GM23338 (cell line): Measurements from ENCODE around the gene GFPT2.

Experiments used
- CREB1 ChIP-seq: fragments of 250-450 bp; sonication (Bioruptor Pico); IDR thresholded peaks from 2 replicates; pipeline ENCODE4 v1.5.0; 2020; ENCODE audit warnings: low read depth, mild to moderate bottlenecking, moderate library complexity
- CTCF ChIP-seq, 2 experiments: fragments of 200-600 bp in 1 of 2; sonication (generic) in 1 of 2; conservative IDR thresholded peaks; 2 replicates each; pipeline versions ENCODE4 v1.5.1 to v1.6.1; 2016 to 2017; ENCODE audit warnings: antibody characterized with exemption in 2 of 2, low read depth in 2 of 2, mild to moderate bottlenecking in 2 of 2, moderate library complexity in 1 of 2
- ETS1 ChIP-seq: IDR thresholded peaks from 2 replicates; pipeline ENCODE4 v1.6.1; 2016; ENCODE audit warnings: antibody characterized with exemption
- EZH2 ChIP-seq: fragments of 200-600 bp; sonication (generic); IDR thresholded peaks from one replicate; pipeline ENCODE4 v1.8.0; 2017; ENCODE audit warnings: antibody characterized with exemption, mild to moderate bottlenecking, low read depth; ENCODE audit not compliant: unreplicated experiment
- EZH2phosphoT487 ChIP-seq: fragments of 200-600 bp; sonication (generic); IDR thresholded peaks from one replicate; pipeline ENCODE4 v1.8.1; 2018; ENCODE audit warnings: antibody characterized with exemption; ENCODE audit not compliant: unreplicated experiment
- JUNB ChIP-seq: IDR thresholded peaks from one replicate; pipeline ENCODE4 v1.6.1; 2016; ENCODE audit warnings: antibody characterized with exemption; ENCODE audit not compliant: unreplicated experiment
- NANOG ChIP-seq: IDR thresholded peaks from 2 replicates; pipeline ENCODE4 v1.6.1; 2016; ENCODE audit warnings: antibody characterized with exemption, borderline replicate concordance
- POLR2AphosphoS5 ChIP-seq: IDR thresholded peaks from 2 replicates; pipeline ENCODE4 v1.6.1; 2016; ENCODE audit warnings: antibody characterized with exemption, low read depth
- REST ChIP-seq: IDR thresholded peaks from one replicate; pipeline ENCODE4 v1.6.1; 2018; ENCODE audit warnings: antibody characterized with exemption; ENCODE audit not compliant: unreplicated experiment
- STAT1 ChIP-seq: IDR thresholded peaks from one replicate; pipeline ENCODE4 v1.6.1; 2016; ENCODE audit warnings: antibody characterized with exemption; ENCODE audit not compliant: unreplicated experiment
- ZNF114 ChIP-seq: fragments of 250-450 bp; sonication (Bioruptor Pico); IDR thresholded peaks from 2 replicates; pipeline ENCODE4 v1.5.0; 2020; ENCODE audit warnings: mild to moderate bottlenecking, moderate library complexity
- ZNF331 ChIP-seq: fragments of 250-450 bp; sonication (Bioruptor Pico); IDR thresholded peaks from 2 replicates; pipeline ENCODE4 v1.5.0; 2020; ENCODE audit warnings: low read depth, mild to moderate bottlenecking, moderate library complexity
- ZNF462 ChIP-seq: fragments of 250-450 bp; sonication (Bioruptor Pico); IDR thresholded peaks from 2 replicates; pipeline ENCODE4 v1.5.0; 2020; ENCODE audit warnings: mild to moderate bottlenecking, moderate library complexity

GRCh38 chr5:180389252-180390101 is 36.3 kb upstream of the GFPT2 start:
- TF ChIP-seq EZH2phosphoT487 (no peak), CTCF (conservative IDR thresholded peaks at IDR 0.05; ENCODE audit: low read depth in 2 of 2) (no peak), ETS1 (no peak), REST (no peak), EZH2 (no peak), POLR2AphosphoS5 (no peak), ZNF462 (CRISPR knock-in tag) (no peak), JUNB (no peak), STAT1 (no peak), ZNF114 (CRISPR knock-in tag) (no peak), NANOG (no peak), CREB1 (CRISPR knock-in tag) (no peak), ZNF331 (CRISPR knock-in tag) (no peak)
